Natural killer cell (primary cell): Measurements from ENCODE around the gene LGALS9. TPM values are rescaled to one million over a fixed set of nuclear protein-coding genes. Genes with fewer than 3 reads are reported as not detected.

ENCODE experiments used
- ATAC-seq, 3 donors: fragments of 150-1000 bp in 2 of 3; fragments of 200-7000 bp in 1 of 3; cut with Tn5 transposase; 1 replicate in 1 of 3; 2 replicates in 2 of 3; pipeline ENCODE4 v1.10.0; 2021; ENCODE audit warnings: mild to moderate bottlenecking in 2 of 3, moderate library complexity in 2 of 3
- DNase-seq, 2 donors: peaks; one replicate each; pipeline versions ENCODE4 v3.0.0 to v3.0.0-alpha.2; 2013 to 2021; ENCODE audit warnings: mixed read lengths in 1 of 2
- H3K27ac ChIP-seq: one replicate; pipeline ENCODE4 v1.5.1; 2013; ENCODE audit warnings: mild to moderate bottlenecking, low read length
- H3K27me3 ChIP-seq: one replicate; pipeline ENCODE4 v1.6.1; 2013; ENCODE audit warnings: low read length; ENCODE audit not compliant: control insufficient read depth, insufficient read depth
- H3K36me3 ChIP-seq: one replicate; pipeline ENCODE4 v1.6.1; 2013; ENCODE audit warnings: low read length; ENCODE audit not compliant: control insufficient read depth, insufficient read depth
- H3K4me1 ChIP-seq: one replicate; pipeline ENCODE4 v1.6.1; 2013; ENCODE audit warnings: low read length; ENCODE audit not compliant: control insufficient read depth, insufficient read depth
- H3K4me3 ChIP-seq: one replicate; pipeline ENCODE4 v1.5.1; 2013; ENCODE audit warnings: low read length
- H3K9me3 ChIP-seq: one replicate; pipeline ENCODE4 v1.6.1; 2013; ENCODE audit warnings: low read length; ENCODE audit not compliant: control insufficient read depth, insufficient read depth
- H3K27ac Mint-ChIP-seq, 2 donors: one replicate each; pipeline ENCODE4 v1.8.0; 2022; ENCODE audit warnings: mild to moderate bottlenecking in 2 of 2, mixed read lengths in 2 of 2, moderate library complexity in 1 of 2
- H3K27me3 Mint-ChIP-seq, 2 donors: one replicate each; pipeline ENCODE4 v1.8.0; 2022; ENCODE audit warnings: low read depth in 2 of 2, mixed read lengths in 2 of 2
- H3K36me3 Mint-ChIP-seq: one replicate; pipeline ENCODE4 v1.8.0; 2022; ENCODE audit warnings: mixed read lengths
- H3K4me1 Mint-ChIP-seq, 2 donors: one replicate each; pipeline ENCODE4 v1.8.0; 2022; ENCODE audit warnings: mixed read lengths in 2 of 2
- H3K4me3 Mint-ChIP-seq: one replicate; pipeline ENCODE4 v1.8.0; 2022; ENCODE audit warnings: mild to moderate bottlenecking, moderate library complexity, mixed read lengths
- H3K9me3 Mint-ChIP-seq, 2 donors: one replicate each; pipeline ENCODE4 v1.8.0; 2022; ENCODE audit warnings: mixed read lengths in 2 of 2
- WGBS: methylation state at CpG from one replicate; pipeline ENCODE4 v1.1.7; 2013; ENCODE audit warnings: missing lambda C conversion rate; ENCODE audit not compliant: insufficient coverage; 5-methylcytosine and 5-hydroxymethylcytosine counted together
- intact Hi-C: fragments of 100-400 bp; cut with micrococcal nuclease; formaldehyde crosslinking; loops from one replicate; pipeline ENCODE4 v1.14.2; 2022
- total RNA-seq, 4 donors: library from RNA; stranded (reverse); fragments of 120-200 nt in 1 of 4; gene quantifications; one replicate each; pipeline versions ENCODE4 v1.2.3 to v1.2.4, GENCODE V29; 2013 to 2022
- TF ChIP-seq, protein P1 (sequence below): fragments of 200-600 bp; IDR thresholded peaks from one replicate; pipeline ENCODE4 v1.8.0; 2022; ENCODE audit warnings: antibody characterized with exemption

LGALS9 gene
- total RNA-seq, 3 donors from 2014 or later (not counting 1 experiment from before 2014, with no cell fraction given), result 83.4 to 142 (median 102) TPM

DNA sequence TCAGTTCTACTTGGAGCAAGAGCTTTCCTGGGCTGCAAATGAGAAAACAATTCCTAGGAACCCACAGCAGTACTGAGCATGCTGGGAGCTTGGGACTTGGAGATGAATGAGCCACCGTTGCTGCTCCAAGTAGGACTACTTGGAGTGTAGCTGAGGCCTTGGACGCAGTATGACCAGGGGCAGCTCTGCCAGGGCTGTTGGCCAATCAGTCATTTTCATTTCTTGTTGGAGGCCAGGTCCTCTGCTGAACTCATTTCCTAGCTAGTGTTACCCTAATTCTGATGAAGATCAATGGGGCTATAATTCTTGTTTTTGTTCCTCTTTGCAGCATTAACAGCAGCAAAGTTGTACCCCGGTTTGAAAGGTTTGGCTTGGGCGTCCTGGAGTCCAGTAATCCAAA, 8.0 kb upstream of the LGALS9 start:
- no peak for ATAC-seq
- Histone ChIP-seq H3K9me3 (no peaks in the 10 kb centered on the region), H3K4me3 (no peak overlapping the region), H3K36me3 (peaks cover 45% of the 10 kb centered on the region), H3K27me3 (no peaks in the 10 kb centered on the region), H3K4me1 (no peaks in the 10 kb centered on the region), H3K27ac (no peak overlapping the region)
- no peaks in the 10 kb centered on the region for H3K9me3 Mint-ChIP-seq
- no peaks in the 10 kb centered on the region for H3K4me1 Mint-ChIP-seq
- no peak overlapping the region for H3K27ac Mint-ChIP-seq
- WGBS, result 82% methylated on average over 4 of the region's 4 CpGs
- H3K36me3 Mint-ChIP-seq, result no peaks in the 10 kb centered on the region
- no peaks in the 10 kb centered on the region for H3K27me3 Mint-ChIP-seq
- intact Hi-C loops, result no loop called here
- no peak for DNase-seq
- TF ChIP-seq, protein P1, sequence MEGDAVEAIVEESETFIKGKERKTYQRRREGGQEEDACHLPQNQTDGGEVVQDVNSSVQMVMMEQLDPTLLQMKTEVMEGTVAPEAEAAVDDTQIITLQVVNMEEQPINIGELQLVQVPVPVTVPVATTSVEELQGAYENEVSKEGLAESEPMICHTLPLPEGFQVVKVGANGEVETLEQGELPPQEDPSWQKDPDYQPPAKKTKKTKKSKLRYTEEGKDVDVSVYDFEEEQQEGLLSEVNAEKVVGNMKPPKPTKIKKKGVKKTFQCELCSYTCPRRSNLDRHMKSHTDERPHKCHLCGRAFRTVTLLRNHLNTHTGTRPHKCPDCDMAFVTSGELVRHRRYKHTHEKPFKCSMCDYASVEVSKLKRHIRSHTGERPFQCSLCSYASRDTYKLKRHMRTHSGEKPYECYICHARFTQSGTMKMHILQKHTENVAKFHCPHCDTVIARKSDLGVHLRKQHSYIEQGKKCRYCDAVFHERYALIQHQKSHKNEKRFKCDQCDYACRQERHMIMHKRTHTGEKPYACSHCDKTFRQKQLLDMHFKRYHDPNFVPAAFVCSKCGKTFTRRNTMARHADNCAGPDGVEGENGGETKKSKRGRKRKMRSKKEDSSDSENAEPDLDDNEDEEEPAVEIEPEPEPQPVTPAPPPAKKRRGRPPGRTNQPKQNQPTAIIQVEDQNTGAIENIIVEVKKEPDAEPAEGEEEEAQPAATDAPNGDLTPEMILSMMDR, result no peak
- no peak overlapping the region for H3K4me3 Mint-ChIP-seq

DNA sequence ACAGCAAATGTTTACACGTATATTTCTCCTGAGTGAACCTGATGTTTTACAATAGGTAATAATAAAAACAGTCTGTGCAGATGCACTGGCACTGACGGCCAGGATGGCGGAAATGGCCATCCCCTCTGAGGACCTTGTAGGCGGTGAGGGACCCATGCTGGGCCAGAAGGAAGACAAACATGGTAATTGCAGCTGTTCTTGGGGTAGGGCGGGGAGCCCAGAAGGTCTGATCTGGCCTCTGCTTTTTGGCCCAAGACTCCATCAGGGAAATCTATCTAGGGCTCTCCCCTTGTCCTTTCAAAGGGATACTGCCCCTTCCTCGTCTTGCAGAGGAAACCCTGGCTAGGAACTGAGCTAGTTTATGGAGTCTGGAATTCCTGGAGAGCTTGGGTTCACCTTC, 7.4 kb upstream of the LGALS9 start:
- H3K4me3 Mint-ChIP-seq, result no peak overlapping the region
- H3K9me3 Mint-ChIP-seq, result no peaks in the 10 kb centered on the region
- WGBS, result 94% methylated on average over 6 of the region's 6 CpGs
- no peak for ATAC-seq
- H3K4me3 ChIP-seq, result no peak overlapping the region
- no peak overlapping the region for H3K27ac ChIP-seq
- H3K27ac Mint-ChIP-seq, result no peak overlapping the region
- no peaks in the 10 kb centered on the region for H3K27me3 Mint-ChIP-seq
- TF ChIP-seq, protein P1, result no peak
- no peak for DNase-seq
- no peaks in the 10 kb centered on the region for H3K27me3 ChIP-seq
- no peaks in the 10 kb centered on the region for H3K4me1 ChIP-seq
- H3K36me3 ChIP-seq, result peaks cover 39% of the 10 kb centered on the region
- H3K9me3 ChIP-seq, result no peaks in the 10 kb centered on the region
- intact Hi-C loops, result no loop called here
- no peaks in the 10 kb centered on the region for H3K36me3 Mint-ChIP-seq
- no peaks in the 10 kb centered on the region for H3K4me1 Mint-ChIP-seq

DNA sequence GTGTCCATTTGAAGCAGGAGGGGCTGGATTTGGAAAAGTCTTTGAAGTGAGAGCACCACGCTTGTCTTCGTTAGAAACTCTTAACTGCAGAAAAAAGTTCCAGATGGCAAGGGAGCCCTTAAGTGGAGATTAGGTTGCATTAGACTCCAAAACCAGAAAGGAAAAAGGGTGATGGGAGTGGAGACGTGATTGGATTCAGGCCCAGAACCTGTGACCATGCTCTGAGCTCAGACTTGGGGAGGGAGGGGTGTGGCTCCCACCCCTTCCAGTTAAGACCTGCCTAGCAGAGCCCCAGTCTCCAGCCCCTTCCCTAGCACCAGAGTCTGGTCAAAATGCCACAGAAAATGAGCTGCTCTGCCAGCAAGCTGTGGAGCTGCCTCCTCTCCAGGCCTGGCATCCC, 6.4 kb upstream of the LGALS9 start:
- no peak overlapping the region for H3K27ac ChIP-seq
- no peaks in the 10 kb centered on the region for H3K27me3 Mint-ChIP-seq
- no peak overlapping the region for H3K4me3 ChIP-seq
- intact Hi-C loops, result no loop called here
- ATAC-seq (no peak), DNase-seq (no peak)
- H3K36me3 ChIP-seq, result peaks cover 35% of the 10 kb centered on the region
- no peaks in the 10 kb centered on the region for H3K27me3 ChIP-seq
- no peaks in the 10 kb centered on the region for H3K36me3 Mint-ChIP-seq
- 96% methylated on average over 3 of the region's 3 CpGs for WGBS
- H3K27ac Mint-ChIP-seq, result no peak overlapping the region
- H3K9me3 ChIP-seq, result no peaks in the 10 kb centered on the region
- peaks cover 5% of the 10 kb centered on the region in 2 donors for H3K4me1 Mint-ChIP-seq
- TF ChIP-seq, protein P1, result no peak
- no peaks in the 10 kb centered on the region for H3K4me1 ChIP-seq
- no peak overlapping the region for H3K4me3 Mint-ChIP-seq
- H3K9me3 Mint-ChIP-seq, result no peaks in the 10 kb centered on the region

DNA sequence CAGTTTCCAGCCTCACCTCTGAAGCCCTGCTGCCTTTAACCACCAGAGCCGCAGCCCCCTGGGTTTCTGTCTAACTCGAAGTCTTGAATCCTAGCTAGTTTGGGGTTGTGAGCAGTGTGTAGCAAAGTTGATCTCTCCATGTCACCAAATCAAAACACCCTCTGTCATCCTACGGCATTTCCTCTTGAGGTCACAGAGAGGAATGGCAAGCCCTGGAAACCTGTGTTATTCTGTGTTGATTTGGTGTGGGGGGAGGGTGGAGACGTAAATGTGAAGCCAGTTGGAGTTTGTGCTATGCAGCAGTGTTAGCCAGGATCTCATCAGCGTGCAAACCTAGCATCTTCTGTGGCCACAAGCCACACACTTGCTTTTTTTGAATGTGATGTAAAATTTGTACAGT, 5.1 kb upstream of the LGALS9 start:
- H3K36me3 ChIP-seq, result peaks cover 31% of the 10 kb centered on the region

More for the DNA sequence above, 5.1 kb upstream of the LGALS9 start:
- H3K4me3 ChIP-seq, result no peak overlapping the region
- WGBS, result 97% methylated on average over 2 of the region's 5 CpGs
- no peaks in the 10 kb centered on the region for H3K27me3 ChIP-seq
- Mint-ChIP-seq H3K4me1 (peaks cover 15 to 16% of the 10 kb centered on the region in 2 donors), H3K36me3 (no peaks in the 10 kb centered on the region), H3K27ac (no peak overlapping the region), H3K27me3 (no peaks in the 10 kb centered on the region), H3K4me3 (no peak overlapping the region), H3K9me3 (no peaks in the 10 kb centered on the region)
- TF ChIP-seq, protein P1, result no peak
- intact Hi-C loops, result no loop called here
- H3K27ac ChIP-seq, result no peak overlapping the region
- peaks cover 9% of the 10 kb centered on the region for H3K4me1 ChIP-seq
- DNase-seq, result no peak
- ATAC-seq, result no peak
- no peaks in the 10 kb centered on the region for H3K9me3 ChIP-seq
